Measurements from ENCODE around the gene RAB1B.
A peak's percentile ranks its signal among the peaks of the same experiment; 100 is the strongest.

RAB1B gene

DNA sequence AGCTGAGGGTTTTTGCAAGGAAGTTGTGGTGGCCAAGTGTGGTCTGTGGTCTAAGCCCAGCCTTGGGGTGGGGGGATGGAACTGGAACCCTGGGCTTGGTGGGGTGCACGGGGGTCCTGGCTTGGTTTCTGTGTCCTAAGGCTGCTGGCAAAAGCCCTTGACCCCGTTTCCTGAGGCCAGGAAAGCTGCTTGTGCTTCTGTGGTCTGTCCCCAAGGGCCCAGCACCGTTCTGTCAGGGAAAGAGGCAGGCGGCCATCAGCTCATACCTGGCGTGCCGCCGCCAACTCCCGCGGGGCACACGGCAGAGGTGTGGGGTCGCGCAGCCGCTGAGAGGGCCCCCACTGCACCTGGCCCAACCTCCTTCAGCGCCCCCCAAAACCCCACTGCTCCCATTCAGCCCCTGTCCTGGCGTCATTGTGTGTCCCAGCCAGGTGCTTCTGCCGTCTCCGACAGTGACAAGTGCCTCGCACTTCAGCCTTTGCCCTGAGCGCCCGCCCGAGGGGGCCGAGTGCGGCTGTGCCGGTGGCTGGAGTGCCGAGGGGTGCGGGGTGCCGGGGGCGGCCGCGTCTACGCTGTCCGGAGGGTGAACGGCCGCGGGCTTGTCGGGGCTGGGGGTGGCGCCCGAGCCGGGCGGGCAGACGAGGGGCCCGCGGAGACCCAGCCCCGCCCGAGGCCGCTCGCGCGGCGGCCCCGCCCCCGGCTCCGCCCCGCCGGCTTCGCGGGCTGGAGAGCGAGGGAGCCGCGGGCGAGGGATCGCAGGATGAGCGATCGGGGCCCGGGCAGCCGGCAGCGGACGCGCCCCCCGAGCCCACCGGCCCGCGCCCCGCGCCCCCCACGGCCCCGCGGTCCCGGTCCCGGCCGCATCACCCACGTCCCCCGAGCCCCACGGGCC, 9.3 kb downstream of the RAB1B start, which contains the start of gene CNIH2:
TSS of gene CNIH2 (plus strand) at position 705 of the 892 bp plus-strand sequence. CDS start 282 bp downstream, outside the sequence.
- CTCF ChIA-PET, result interaction anchor here (1.0 to 1.8 kb wide), 2 partner anchors 56 kb away, joined by 3 to 6 read pairs; no protein-coding TSS in a partner anchor

DNA sequence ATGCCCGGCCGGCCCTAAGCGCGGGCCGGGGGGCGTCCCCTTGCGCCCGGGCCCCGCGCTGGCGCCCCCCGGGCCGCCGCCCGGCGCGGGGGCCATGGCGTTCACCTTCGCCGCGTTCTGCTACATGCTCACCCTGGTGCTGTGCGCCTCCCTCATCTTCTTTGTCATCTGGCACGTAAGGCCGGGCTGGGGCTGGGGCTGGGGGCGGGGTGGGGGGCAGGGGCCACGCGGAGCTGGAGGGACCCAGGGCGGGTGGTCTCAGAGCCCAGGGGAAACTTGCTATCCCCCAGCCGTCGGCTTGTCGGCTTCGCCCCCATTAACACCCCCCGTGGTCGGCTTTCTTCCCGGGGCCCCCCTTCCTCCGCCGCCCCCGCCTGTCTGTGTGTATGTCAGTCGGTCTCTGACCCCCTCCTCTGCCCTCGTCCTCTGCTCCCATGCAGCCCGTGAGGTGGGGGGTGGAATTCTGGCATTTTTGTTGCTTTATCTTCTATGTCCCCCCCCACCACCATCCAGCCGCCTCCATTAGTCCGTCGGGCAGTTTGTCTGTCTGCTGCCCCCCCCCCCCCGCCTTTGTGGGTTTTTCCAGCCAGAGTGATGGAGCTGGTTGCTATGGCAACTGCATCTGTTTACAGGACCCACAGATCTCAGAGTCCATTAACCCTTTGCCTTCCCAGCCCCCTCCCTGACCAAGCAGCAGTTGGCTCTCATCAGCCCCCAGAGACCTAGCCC, 10.1 kb downstream of the RAB1B start:
- no peak for TF ChIP-seq FOXM1 (IDR thresholded peaks at IDR 0.05; ENCODE audit: borderline replicate concordance)
- no peak for TF ChIP-seq SUZ12 (IDR thresholded peaks at IDR 0.05)
- no peak for TF ChIP-seq FOXA1 (IDR thresholded peaks at IDR 0.05)
- no peak for TF ChIP-seq ARNT (IDR thresholded peaks at IDR 0.05)
- TF ChIP-seq NFRKB (IDR thresholded peaks at IDR 0.05), result no peak
- TF ChIP-seq CTBP1 (IDR thresholded peaks at IDR 0.05; ENCODE audit: borderline replicate concordance), result no peak
- TF ChIP-seq LEF1 (IDR thresholded peaks at IDR 0.05; ENCODE audit: borderline replicate concordance), result no peak
- TF ChIP-seq L3MBTL2 (conservative IDR thresholded peaks at IDR 0.05), result no peak
- TF ChIP-seq TARDBP (IDR thresholded peaks at IDR 0.05), result no peak
- TF ChIP-seq ELF4 (IDR thresholded peaks at IDR 0.05), result no peak
- no peak for TF ChIP-seq SP1 (IDR thresholded peaks at IDR 0.05)
- no peak for TF ChIP-seq BHLHE40 (IDR thresholded peaks at IDR 0.05; ENCODE audit: borderline replicate concordance)
- TF ChIP-seq HDGF (IDR thresholded peaks at IDR 0.05; ENCODE audit: borderline replicate concordance), result no peak
- no peak for TF ChIP-seq ZNF384 (IDR thresholded peaks at IDR 0.05)
- TF ChIP-seq FOXK2 (IDR thresholded peaks at IDR 0.05), result no peak
- TF ChIP-seq, protein P1, sequence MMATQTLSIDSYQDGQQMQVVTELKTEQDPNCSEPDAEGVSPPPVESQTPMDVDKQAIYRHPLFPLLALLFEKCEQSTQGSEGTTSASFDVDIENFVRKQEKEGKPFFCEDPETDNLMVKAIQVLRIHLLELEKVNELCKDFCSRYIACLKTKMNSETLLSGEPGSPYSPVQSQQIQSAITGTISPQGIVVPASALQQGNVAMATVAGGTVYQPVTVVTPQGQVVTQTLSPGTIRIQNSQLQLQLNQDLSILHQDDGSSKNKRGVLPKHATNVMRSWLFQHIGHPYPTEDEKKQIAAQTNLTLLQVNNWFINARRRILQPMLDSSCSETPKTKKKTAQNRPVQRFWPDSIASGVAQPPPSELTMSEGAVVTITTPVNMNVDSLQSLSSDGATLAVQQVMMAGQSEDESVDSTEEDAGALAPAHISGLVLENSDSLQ (IDR thresholded peaks at IDR 0.05), result no peak
- ChIA-PET CTCF (interaction anchor here (1.8 kb wide), 1 partner anchor 56 kb away, joined by 6 read pairs; no protein-coding TSS in a partner anchor), POLR2A (no interaction called here)
- no peak for DNase-seq (ENCODE audit: extremely low spot score)

More for the DNA sequence above, 9.3 kb downstream of the RAB1B start, which contains the start of gene CNIH2:
- POLR2A ChIA-PET, result interaction anchor here (1.3 to 2.4 kb wide), 2 partner anchors 10 to 12 kb away, joined by 9 to 12 read pairs; partner anchors contain the start of genes RAB1B and YIF1A
- TF ChIP-seq TARDBP (IDR thresholded peaks at IDR 0.05) (no peak), ZNF384 (IDR thresholded peaks at IDR 0.05) (no peak), FOXA1 (IDR thresholded peaks at IDR 0.05) (no peak), SUZ12 (IDR thresholded peaks at IDR 0.05) (no peak), ARNT (IDR thresholded peaks at IDR 0.05) (no peak), FOXK2 (IDR thresholded peaks at IDR 0.05) (no peak), ELF4 (IDR thresholded peaks at IDR 0.05) (no peak), LEF1 (IDR thresholded peaks at IDR 0.05; ENCODE audit: borderline replicate concordance) (no peak), HDGF (IDR thresholded peaks at IDR 0.05; ENCODE audit: borderline replicate concordance) (no peak), NFRKB (IDR thresholded peaks at IDR 0.05) (no peak), L3MBTL2 (conservative IDR thresholded peaks at IDR 0.05) (no peak), SP1 (IDR thresholded peaks at IDR 0.05) (no peak), FOXM1 (IDR thresholded peaks at IDR 0.05; ENCODE audit: borderline replicate concordance) (no peak), CTBP1 (IDR thresholded peaks at IDR 0.05; ENCODE audit: borderline replicate concordance) (no peak), BHLHE40 (IDR thresholded peaks at IDR 0.05; ENCODE audit: borderline replicate concordance) (no peak)
- TF ChIP-seq, protein P1 (IDR thresholded peaks at IDR 0.05), result no peak
- DNase-seq (ENCODE audit: extremely low spot score), result peak; percentile 71

DNA sequence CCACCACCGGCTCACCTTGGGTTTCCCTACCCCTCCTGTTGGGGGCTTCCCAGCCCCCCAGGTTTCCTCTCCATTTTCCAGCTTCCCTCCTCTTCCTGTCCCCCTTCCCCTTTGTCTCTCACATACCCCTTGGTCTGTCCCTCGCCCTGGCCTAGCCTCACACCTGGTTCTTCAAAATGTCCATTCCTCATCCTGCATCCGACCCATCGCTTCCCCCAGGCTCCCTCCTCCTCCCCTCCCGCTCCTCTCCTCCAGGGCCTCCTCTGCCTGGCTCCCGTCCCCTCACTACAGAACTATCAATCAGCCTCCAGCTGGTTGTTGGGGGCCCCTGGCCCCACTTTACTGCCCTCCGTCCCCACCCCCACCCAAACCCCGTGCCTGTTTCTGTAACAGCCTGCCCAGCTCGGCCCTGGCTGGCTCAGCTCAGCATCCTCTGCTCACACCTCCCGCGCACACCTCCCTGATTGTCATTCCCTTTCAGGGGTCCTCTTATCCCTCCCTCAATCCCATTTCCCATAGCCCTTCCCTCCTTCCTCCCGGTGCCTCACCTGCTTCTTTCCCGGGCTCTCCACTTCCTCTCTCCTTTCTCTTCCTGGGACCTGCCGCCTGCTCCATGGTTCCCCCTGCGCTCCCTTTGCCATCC, 10.8 kb downstream of the RAB1B start:
- ChIA-PET POLR2A (interaction anchor here (2.3 to 2.8 kb wide), 2 partner anchors 10 to 11 kb away, joined by 12 to 15 read pairs; partner anchors contain the start of genes RAB1B and YIF1A), CTCF (interaction anchor here (0.6 to 1.8 kb wide), 3 partner anchors 8 to 57 kb away, joined by 3 to 8 read pairs (median 6); no protein-coding TSS in a partner anchor)
- TF ChIP-seq ARNT (IDR thresholded peaks at IDR 0.05) (no peak), FOXA1 (IDR thresholded peaks at IDR 0.05) (no peak), BHLHE40 (IDR thresholded peaks at IDR 0.05; ENCODE audit: borderline replicate concordance) (no peak), TARDBP (IDR thresholded peaks at IDR 0.05) (no peak), L3MBTL2 (conservative IDR thresholded peaks at IDR 0.05) (no peak), HDGF (IDR thresholded peaks at IDR 0.05; ENCODE audit: borderline replicate concordance) (no peak), SUZ12 (IDR thresholded peaks at IDR 0.05) (no peak), FOXM1 (IDR thresholded peaks at IDR 0.05; ENCODE audit: borderline replicate concordance) (no peak), NFRKB (IDR thresholded peaks at IDR 0.05) (no peak), ELF4 (IDR thresholded peaks at IDR 0.05) (no peak)
- TF ChIP-seq, protein P1 (IDR thresholded peaks at IDR 0.05), result no peak
- DNase-seq (ENCODE audit: extremely low spot score), result no peak

DNA sequence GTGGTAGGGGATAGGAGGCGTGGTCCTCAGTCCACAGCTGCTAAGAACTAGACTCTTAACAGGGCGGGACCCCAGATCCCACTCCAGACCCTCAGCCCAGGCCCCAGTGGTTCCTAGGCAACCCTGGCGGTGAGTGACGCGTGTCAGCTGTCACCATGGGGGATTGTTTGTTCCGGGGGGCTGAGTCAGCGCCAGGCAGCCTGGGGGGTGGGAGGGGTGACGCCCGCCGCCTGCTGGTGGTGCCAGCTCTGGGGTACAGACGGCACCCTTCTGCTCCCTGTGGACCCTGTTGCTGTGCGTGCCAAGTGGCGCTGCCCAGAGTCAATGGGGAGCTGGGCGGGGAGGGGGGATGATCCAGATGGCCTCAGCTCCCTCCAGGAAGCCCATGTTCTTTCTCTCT, 12.0 kb downstream of the RAB1B start:
- TF ChIP-seq LEF1 (IDR thresholded peaks at IDR 0.05; ENCODE audit: borderline replicate concordance), result no peak
- TF ChIP-seq, protein P1 (IDR thresholded peaks at IDR 0.05), result peak; percentile 61
- no peak for TF ChIP-seq FOXM1 (IDR thresholded peaks at IDR 0.05; ENCODE audit: borderline replicate concordance)
- TF ChIP-seq CTBP1 (IDR thresholded peaks at IDR 0.05; ENCODE audit: borderline replicate concordance), result no peak
- ChIA-PET CTCF (interaction anchor here (1.2 kb wide), 1 partner anchor 22 kb away, joined by 3 read pairs; no protein-coding TSS in a partner anchor), POLR2A (interaction anchor here (1.2 to 2.8 kb wide), 3 partner anchors 9 to 28 kb away, joined by 3 to 15 read pairs (median 12); partner anchors contain the start of genes RAB1B and YIF1A)
- no peak for DNase-seq (ENCODE audit: extremely low spot score)
